Activated CD4-positive, alpha-beta T cell treated with anti-CD3 and anti-CD28 coated beads for 1 hour (primary cell): Measurements from ENCODE around the gene NT5C3A.

ENCODE experiments used
- DNase-seq: peaks from one replicate; pipeline ENCODE4 v3.0.0-alpha.2; 2020

Gene NT5C3A

GRCh38 chr7:33075818-33076518 is 13.4 kb upstream of the NT5C3A start:
- DNase-seq: no peak

- DNase-seq: no peak
These were observed 10.7 kb upstream of the NT5C3A start for GRCh38 chr7:33073243-33073642.

- DNase-seq: no peak
These were observed 9.9 kb upstream of the NT5C3A start for GRCh38 chr7:33072471-33072870.

DNA sequence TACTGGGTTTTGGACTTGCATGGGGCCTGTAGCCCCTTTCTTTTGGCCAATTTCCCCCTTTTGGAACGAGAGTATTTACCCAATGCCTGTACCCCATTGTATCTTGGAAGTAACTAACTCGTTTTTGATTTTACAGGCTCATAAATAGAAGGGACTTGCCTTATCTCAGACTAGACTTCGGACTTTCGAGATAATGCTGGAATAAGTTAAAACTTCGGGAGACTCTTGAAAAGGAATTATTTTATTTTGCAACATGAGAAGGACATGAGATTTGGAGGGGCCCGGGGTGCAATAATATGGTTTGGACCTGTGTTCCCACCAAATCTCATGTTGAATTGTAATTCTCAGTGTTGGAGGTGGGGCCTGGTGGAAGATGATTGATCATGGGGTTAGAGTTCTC is 8.3 kb upstream of the NT5C3A start:
- DNase-seq: no peak

DNA sequence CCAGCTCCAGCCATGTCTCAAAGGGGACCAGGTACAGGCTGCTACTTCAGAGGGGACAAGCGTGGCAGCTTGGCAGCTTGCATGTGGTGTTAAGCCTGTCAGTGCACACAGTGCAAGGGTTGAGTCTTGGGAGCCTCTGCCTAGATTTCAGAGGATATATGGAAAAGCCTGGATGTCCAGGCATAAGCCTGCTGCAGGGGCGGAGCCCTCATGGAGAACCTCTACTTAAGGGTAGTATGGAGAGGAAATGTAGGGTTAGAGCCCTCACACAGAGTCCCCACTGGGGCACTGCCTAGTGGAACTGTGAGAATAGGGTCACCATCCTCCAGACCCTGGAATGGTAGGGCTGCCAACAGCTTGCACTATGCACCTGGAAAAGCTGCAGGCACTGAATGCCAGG is 7.7 kb upstream of the NT5C3A start:
- no peak for DNase-seq

DNA sequence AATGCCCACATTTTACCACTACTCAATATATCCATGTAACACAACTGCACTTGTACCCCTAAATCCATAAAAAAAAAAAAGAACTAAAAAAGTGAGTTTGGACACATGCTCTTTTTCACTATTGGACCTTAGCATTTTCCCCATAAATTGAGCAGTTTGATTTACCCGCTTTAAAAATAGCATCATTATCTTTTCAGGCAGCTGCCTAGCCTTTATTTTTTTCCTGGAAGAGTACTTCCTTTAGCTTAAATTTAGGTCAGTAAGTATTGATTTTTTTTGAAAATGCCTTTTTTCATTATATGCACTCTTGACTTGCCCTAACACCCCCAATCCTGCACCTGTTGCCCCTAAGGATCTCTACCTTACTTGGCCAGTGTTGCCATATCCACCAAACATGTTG is 5.3 kb upstream of the NT5C3A start:
- DNase-seq: no peak

GRCh38 chr7:33066771-33067170 is 4.2 kb upstream of the NT5C3A start:
- DNase-seq: no peak

DNA sequence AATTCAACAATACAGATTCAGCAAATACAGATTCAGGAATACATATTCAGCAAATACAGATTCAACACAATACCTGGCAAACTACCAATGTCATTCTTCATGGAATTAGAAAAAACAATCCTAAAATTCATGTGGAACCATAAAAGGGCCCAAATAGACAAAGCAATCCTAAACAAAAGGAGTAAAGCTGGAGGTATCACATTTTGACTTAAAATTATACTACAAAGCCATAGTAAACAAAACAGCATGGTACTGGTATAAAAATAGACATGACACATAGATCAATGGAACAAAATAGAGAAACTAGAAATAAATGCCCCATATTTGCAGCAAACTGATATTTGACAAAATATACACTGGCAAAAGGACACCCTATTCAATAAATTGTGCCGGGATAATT is 3.4 kb upstream of the NT5C3A start:
- DNase-seq: no peak

DNA sequence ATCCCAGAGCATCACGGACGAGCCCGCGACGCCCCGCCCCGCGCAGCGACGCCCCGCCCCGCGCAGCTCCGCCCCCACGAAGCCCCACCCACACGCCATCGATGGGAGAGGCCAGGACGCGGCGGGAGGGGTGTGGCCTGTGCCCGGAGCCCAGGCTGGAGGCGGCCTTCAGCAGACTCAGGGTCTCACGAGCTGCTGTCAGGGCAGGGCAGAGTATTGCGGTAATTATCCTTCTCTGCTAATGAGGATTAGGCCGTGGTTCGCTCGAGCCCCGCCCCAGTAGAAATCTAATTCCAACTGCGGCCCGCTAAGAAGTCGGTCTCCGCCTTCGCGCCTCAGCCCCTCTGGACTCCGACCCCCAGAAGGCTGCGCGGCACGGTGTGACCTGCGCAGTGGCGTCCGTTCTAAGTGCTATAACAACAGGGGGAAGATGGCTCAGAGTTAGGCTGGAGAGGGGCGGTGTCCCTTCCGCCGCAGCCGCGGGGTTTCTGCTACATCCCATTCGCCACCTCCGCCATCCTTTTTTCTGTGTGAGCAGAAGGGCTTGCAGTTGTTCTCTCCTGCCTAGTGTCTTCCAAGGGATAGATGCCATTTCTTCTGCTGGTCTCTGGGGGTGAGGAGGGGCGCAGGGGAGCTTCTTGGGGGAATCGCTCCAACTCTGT is 337 bp upstream of the NT5C3A start:
- DNase-seq: peak; percentile 84

- no peak for DNase-seq
These were observed 1.2 kb downstream of the NT5C3A start for GRCh38 chr7:33061282-33061937.

- no peak for DNase-seq
These were observed 2.9 kb downstream of the NT5C3A start for GRCh38 chr7:33059635-33060034.

- no peak for DNase-seq
These were observed 7.4 kb downstream of the NT5C3A start for GRCh38 chr7:33055158-33055557.

DNA sequence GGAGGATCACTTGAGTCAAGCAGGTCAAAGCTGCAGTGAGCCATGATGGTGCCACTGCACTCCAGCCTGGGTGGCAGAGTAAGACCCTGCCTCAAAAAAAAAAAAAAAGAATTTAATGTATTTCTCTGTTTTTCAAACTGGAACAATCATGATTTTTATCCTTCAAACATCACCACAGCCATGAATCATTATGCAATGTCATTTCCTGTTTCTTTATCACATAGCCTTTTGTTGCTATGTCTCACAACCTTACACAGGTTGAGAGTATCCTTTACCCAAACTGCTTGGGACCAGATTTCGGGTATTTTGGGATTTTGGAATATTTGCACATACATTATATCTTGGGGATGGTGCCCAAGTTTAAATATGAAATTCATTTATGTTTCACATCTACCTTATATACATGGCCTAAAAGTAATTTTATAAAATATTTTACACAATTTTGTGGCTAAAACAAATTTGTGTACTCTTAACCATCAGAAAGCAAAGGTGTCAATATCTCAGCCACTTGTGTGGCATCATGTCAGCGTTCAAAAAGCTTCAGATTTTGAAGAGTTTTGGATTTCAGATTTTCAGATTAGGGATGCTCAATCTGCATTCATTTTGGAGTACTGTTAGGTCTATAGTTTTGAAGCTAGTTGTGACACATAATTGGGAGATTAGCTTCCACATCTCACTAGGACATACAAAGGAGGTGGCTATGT is 8.2 kb downstream of the NT5C3A start:
- DNase-seq: no peak

- no peak for DNase-seq
These were observed 8.9 kb downstream of the NT5C3A start for GRCh38 chr7:33053721-33054120.

DNA sequence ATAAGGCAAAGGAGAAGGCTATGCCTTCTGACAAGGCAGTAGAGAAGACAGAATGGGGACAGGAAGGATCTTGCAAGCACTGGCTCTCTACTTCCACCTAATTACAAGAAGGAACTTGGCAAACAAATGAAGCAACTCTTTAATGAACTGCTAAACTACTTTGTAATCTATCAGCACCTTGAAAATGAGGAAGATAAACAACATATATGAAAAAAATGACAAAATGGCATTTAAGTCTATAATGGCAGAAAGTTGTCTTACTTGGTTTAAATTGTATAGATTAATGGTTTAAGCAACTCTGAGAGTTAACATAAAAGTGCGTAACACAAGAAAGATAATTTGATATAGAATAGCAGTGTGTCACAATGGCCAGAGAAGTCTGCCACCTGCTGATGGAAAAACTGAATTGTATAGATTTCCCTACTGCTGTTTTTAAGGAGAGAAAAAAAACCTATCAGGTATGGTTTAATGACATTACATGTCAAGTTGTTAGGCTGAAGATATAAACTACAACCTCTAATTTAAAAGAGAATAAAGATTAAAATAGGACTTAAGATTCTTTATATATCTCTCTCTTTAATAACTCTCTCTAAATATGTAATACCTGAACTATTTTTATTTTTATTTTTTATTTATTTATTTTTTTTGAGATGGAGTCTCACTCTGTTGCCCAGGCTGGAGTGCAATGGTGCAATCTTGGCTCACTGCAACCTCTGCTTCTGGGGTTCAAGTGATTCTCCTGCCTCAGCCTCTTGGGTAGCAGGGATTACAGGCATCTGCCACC is 11.8 kb downstream of the NT5C3A start:
- DNase-seq: no peak

DNA sequence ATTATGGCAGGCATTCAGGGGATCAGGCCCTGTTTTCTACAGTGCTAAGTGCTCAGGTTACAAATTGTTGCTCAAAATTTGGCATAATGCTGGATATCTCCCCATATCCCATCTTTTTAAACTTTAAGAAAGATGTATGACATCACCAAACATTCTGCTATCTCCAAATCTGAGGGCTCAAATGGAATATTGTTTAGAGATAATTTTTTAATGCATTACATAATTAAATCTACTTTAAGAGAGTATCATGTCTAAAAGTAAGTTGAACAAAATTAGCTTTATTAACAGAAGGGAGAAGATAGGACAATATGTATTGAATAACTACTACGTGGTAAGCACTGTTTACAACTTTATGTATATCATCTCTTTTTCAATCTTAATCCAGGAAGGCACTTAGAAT is 13.9 kb downstream of the NT5C3A start:
- no peak for DNase-seq

DNA sequence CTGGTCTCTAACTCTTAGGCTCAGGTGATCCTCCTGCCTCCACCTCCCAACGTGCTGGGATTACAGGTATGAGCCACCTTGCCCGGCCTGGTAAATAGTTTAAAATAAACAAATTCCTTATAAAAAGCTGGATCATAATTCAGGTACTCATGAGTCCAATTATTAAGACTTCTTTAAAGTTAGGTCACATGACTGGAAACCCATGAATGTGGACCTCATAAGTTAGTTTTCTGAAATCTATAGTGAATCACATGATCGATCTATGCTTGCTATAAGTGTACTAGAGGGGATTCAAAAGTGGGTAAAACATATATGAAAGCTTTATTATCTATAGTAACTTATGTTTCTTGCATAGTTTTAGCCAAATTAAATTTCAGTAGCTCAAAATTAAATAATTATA is 14.3 kb downstream of the NT5C3A start:
- DNase-seq: no peak

- DNase-seq: no peak
These were observed 17.6 kb downstream of the NT5C3A start for GRCh38 chr7:33044986-33045385.

DNA sequence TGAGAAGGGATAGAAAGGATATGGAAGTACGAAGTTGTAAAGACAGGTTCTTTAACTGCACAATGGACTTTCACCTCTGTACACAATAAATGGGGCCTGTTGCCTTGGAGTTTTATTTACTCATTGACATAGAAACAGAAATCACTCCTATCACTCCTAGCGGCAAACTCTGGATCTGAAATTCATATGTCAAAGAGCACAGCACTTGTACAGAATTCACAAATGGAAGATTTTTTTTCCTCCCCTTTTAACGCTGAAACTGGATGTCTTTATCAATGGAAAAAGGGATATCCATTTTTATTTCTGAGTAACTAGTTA is 18.2 kb downstream of the NT5C3A start:
- DNase-seq: no peak

GRCh38 chr7:33043501-33044400 is 18.8 kb downstream of the NT5C3A start:
- DNase-seq: no peak

DNA sequence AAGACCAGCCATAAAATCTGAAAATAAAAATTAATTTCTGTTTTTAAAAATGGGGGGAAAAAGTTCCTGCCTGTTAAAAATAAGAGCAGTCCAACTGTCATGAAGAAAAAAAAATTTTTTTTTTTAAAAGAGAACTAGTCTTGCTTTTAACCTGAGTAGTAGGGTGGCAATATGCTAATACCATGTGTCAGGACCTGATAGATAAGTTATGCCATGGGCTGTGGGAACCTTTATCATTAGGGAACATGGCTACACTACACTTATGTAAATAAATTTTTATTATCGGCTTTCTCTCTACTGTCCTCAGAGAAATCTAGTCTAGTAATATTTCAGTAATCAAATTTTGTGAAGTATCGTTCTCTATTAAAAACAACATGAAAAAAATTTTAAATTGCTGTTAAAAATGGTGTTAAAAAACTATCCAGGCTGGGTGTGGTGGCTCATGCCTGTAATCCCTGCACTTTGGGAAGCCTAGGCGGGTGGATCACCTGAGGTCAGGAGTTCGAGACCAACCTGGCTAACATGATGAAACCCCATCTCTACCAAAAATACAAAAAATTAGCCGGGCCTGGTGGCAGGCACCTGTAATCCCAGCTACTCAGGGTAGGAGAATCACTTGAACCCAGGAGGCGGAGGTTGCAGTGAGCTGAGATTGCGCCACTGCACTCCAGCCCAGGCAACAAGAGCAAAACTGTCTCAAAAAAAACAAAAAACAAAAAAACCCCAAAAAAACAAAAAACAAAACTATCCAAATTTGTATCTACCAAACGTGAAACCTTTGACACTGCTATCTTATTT is 20.7 kb downstream of the NT5C3A start:
- DNase-seq: no peak
